SK-N-SH (cell line): ENCODE data around the gene UNC5B. TPM values are rescaled to one million over a fixed set of nuclear protein-coding genes. Genes with fewer than 3 reads are reported as not detected.

Experiments
- CTCF ChIA-PET: fragments of 300-600, 350-600 bp; formaldehyde crosslinking; extraction: SDS; loops from one replicate; lab custom pipeline; 2021; lab: Yijun Ruan, JAX
- POLR2A ChIA-PET: fragments of 350-600 bp; sonication (Branson Sonifier 250); formaldehyde crosslinking; extraction: SDS; loops from one replicate; lab custom pipeline; 2020; ENCODE audit warnings: antibody characterized with exemption, inconsistent platforms; lab: Yijun Ruan, JAX
- DNase-seq: peaks from one replicate; pipeline ENCODE4 v3.0.0; 2012
- H2AFZ ChIP-seq: fragments of 200-600 bp; sonication (generic); 2 replicates; pipeline ENCODE4 v1.8.1; 2016; ENCODE audit warnings: antibody characterized with exemption, mild to moderate bottlenecking, low read depth
- H3F3A ChIP-seq: fragments of 200-600 bp; sonication (generic); replicated peaks from 2 replicates; pipeline ENCODE3; 2016; ENCODE audit warnings: antibody characterized with exemption, mild to moderate bottlenecking; ENCODE audit not compliant: insufficient read depth
- H3K27ac ChIP-seq, 2 experiments: fragments of 200-500 bp in 1 of 2; fragments of 200-600 bp in 1 of 2; sonication (Bioruptor generic) in 1 of 2; sonication (generic), shearing (Covaris generic) in 1 of 2; 2 replicates each; pipeline versions ENCODE4 v1.5.1 to v1.6.1; 2014 to 2016; ENCODE audit warnings: low read depth in 2 of 2, inconsistent platforms in 1 of 2, low read length in 1 of 2, mild to moderate bottlenecking in 1 of 2, mixed read lengths in 1 of 2
- H3K27me3 ChIP-seq: fragments of 200-600 bp; sonication (generic), shearing (Covaris generic); 2 replicates; pipeline ENCODE4 v1.6.1; 2016; ENCODE audit warnings: mixed run types; ENCODE audit not compliant: insufficient read depth
- H3K36me3 ChIP-seq, 2 experiments: fragments of 200-500 bp in 1 of 2; fragments of 200-600 bp in 1 of 2; sonication (Bioruptor generic) in 1 of 2; sonication (generic) in 1 of 2; replicated peaks in 1 of 2; 2 replicates each; pipeline versions ENCODE3 to v1.5.1; 2014 to 2016; ENCODE audit warnings: low read length in 1 of 2, mild to moderate bottlenecking in 1 of 2; ENCODE audit not compliant: insufficient read depth in 2 of 2, control insufficient read depth in 1 of 2
- H3K4me1 ChIP-seq, 2 experiments: fragments of 200-500 bp in 1 of 2; fragments of 200-600 bp in 1 of 2; sonication (Bioruptor generic) in 1 of 2; sonication (generic), shearing (Covaris generic) in 1 of 2; 2 replicates each; pipeline versions ENCODE4 v1.5.1 to v1.6.1; 2014 to 2016; ENCODE audit warnings: low read depth in 1 of 2, low read length in 1 of 2, mixed run types in 1 of 2; ENCODE audit not compliant: insufficient read depth in 2 of 2, control insufficient read depth in 1 of 2
- H3K4me2 ChIP-seq: fragments of 200-600 bp; sonication (generic), shearing (Covaris generic); 2 replicates; pipeline ENCODE4 v1.6.1; 2017; ENCODE audit warnings: mixed run types
- H3K4me3 ChIP-seq, 2 experiments: fragments of 200-500 bp in 1 of 2; fragments of 200-600 bp in 1 of 2; sonication (Bioruptor generic) in 1 of 2; sonication (generic), shearing (Covaris generic) in 1 of 2; 2 replicates each; pipeline versions ENCODE4 v1.5.1 to v1.8.1; 2014 to 2016; ENCODE audit warnings: low read depth in 2 of 2, inconsistent platforms in 1 of 2, low read length in 1 of 2, mild to moderate bottlenecking in 1 of 2, mixed read lengths in 1 of 2, moderate library complexity in 1 of 2
- H3K79me2 ChIP-seq: fragments of 200-600 bp; sonication (generic); 2 replicates; pipeline ENCODE4 v1.8.1; 2017; ENCODE audit warnings: mild to moderate bottlenecking; ENCODE audit not compliant: insufficient read depth
- H3K9ac ChIP-seq: fragments of 200-600 bp; sonication (generic); 2 replicates; pipeline ENCODE4 v1.6.1; 2017; ENCODE audit warnings: mixed run types
- H3K9me2 ChIP-seq: fragments of 200-600 bp; sonication (generic); 2 replicates; pipeline ENCODE4 v1.6.1; 2017; ENCODE audit warnings: mixed run types
- H3K9me3 ChIP-seq: fragments of 200-600 bp; sonication (generic); 2 replicates; pipeline ENCODE4 v1.6.1; 2017; ENCODE audit warnings: mixed run types, mild to moderate bottlenecking, moderate library complexity
- H4K20me1 ChIP-seq: fragments of 200-600 bp; sonication (generic); 2 replicates; pipeline ENCODE4 v1.6.1; 2017; ENCODE audit warnings: mild to moderate bottlenecking, mixed run types; ENCODE audit not compliant: insufficient read depth
- CHD2 ChIP-seq: fragments of 150-350 bp; IDR thresholded peaks from 2 replicates; pipeline ENCODE4 v1.6.1; 2018; ENCODE audit warnings: low read length; ENCODE audit not compliant: partially characterized antibody
- ELF1 ChIP-seq: IDR thresholded peaks from 2 replicates; pipeline ENCODE4 v1.4.0; 2012
- EZH2phosphoT487 ChIP-seq: fragments of 200-600 bp; sonication (generic); IDR thresholded peaks from 2 replicates; pipeline ENCODE4 v1.6.1; 2017; ENCODE audit warnings: low read depth, mixed run types, mild to moderate bottlenecking, antibody characterized with exemption, moderate library complexity, borderline replicate concordance
- FOSL2 ChIP-seq: IDR thresholded peaks from 2 replicates; pipeline ENCODE4 v1.4.0; 2012; ENCODE audit warnings: low read depth, mild to moderate bottlenecking, moderate library complexity, borderline replicate concordance
- FOXM1 ChIP-seq: IDR thresholded peaks from 2 replicates; pipeline ENCODE4 v1.4.0; 2012; ENCODE audit warnings: low read depth, mild to moderate bottlenecking
- GABPA ChIP-seq: IDR thresholded peaks from 2 replicates; pipeline ENCODE4 v1.4.0; 2012; ENCODE audit warnings: low read depth, mild to moderate bottlenecking
- GATA2 ChIP-seq: sonication (generic); formaldehyde crosslinking; IDR thresholded peaks from 2 replicates; pipeline ENCODE4 v1.5.0; 2020; ENCODE audit warnings: mild to moderate bottlenecking, missing genetic modification reagents
- JUND ChIP-seq: IDR thresholded peaks from 2 replicates; pipeline ENCODE4 v1.4.0; 2012
- MEF2A ChIP-seq: IDR thresholded peaks from 2 replicates; pipeline ENCODE4 v1.4.0; 2012; ENCODE audit warnings: low read depth, borderline replicate concordance
- MXI1 ChIP-seq: IDR thresholded peaks from 2 replicates; pipeline ENCODE4 v1.6.1; 2012; ENCODE audit warnings: mild to moderate bottlenecking, low read depth, low read length, improper control_type of control experiment
- NFIC ChIP-seq: IDR thresholded peaks from 2 replicates; pipeline ENCODE4 v1.4.0; 2012; ENCODE audit warnings: borderline replicate concordance
- NRF1 ChIP-seq: IDR thresholded peaks from 2 replicates; pipeline ENCODE4 v1.6.1; 2012; ENCODE audit warnings: low read depth, mild to moderate bottlenecking, low read length
- RCOR1 ChIP-seq: fragments of 150-350 bp; IDR thresholded peaks from 2 replicates; pipeline ENCODE4 v1.6.1; 2017; ENCODE audit warnings: antibody characterized with exemption, low read length
- REST ChIP-seq: IDR thresholded peaks from 2 replicates; pipeline ENCODE4 v1.6.1; 2012; ENCODE audit warnings: mild to moderate bottlenecking, low read depth, low read length, moderate library complexity
- RFX5 ChIP-seq: IDR thresholded peaks from 2 replicates; pipeline ENCODE4 v1.6.1; 2012; ENCODE audit warnings: mild to moderate bottlenecking, improper control_type of control experiment, low read length
- RXRA ChIP-seq: IDR thresholded peaks from 2 replicates; pipeline ENCODE4 v1.4.0; 2012; ENCODE audit warnings: low read depth, mild to moderate bottlenecking, borderline replicate concordance
- SIN3A ChIP-seq: IDR thresholded peaks from 2 replicates; pipeline ENCODE4 v1.6.1; 2012; ENCODE audit warnings: low read depth, mild to moderate bottlenecking, low read length, moderate library complexity, borderline replicate concordance
- TCF12 ChIP-seq: IDR thresholded peaks from 2 replicates; pipeline ENCODE4 v1.4.0; 2012
- TEAD4 ChIP-seq: IDR thresholded peaks from 2 replicates; pipeline ENCODE4 v1.4.0; 2012; ENCODE audit warnings: mild to moderate bottlenecking, borderline replicate concordance; ENCODE audit not compliant: insufficient read depth
- YY1 ChIP-seq: IDR thresholded peaks from 2 replicates; pipeline ENCODE4 v1.4.0; 2012; ENCODE audit warnings: low read depth, mild to moderate bottlenecking
- WGBS: methylation state at CpG from one replicate; pipeline ENCODE4 v1.1.6; 2017; ENCODE audit warnings: low lambda C conversion rate; 5-methylcytosine and 5-hydroxymethylcytosine counted together
- polyA plus RNA-seq, 3 experiments: library from polyadenylated mRNA; depleted of rRNA; stranded (reverse); fragments of >200 nt; gene quantifications; 2 replicates each; pipeline ENCODE4 v1.2.3, GENCODE V29; 2012

Gene UNC5B
- polyA plus RNA-seq, 1 of the 3 experiments (the other 2 are of a cell fraction) = 13.8 TPM

GRCh38 chr10:71314694-71315225 is 102.4 kb downstream of the UNC5B start (continued):
- no peak for TF ChIP-seq CHD2
- no peak for TF ChIP-seq GATA2 (CRISPR knock-in tag)
- TF ChIP-seq ELF1 = no peak
- no peak for TF ChIP-seq MXI1

GRCh38 chr10:71316056-71316785 is 103.9 kb downstream of the UNC5B start:
- DNase-seq = no peak
- Histone ChIP-seq H3K9me2 (no peaks in the 10 kb centered on the region), H3K36me3 (peaks cover 0 to 3% of the 10 kb centered on the region in 2 experiments), H3K4me3 (no peak overlapping the region), H3F3A (peaks cover 20% of the 10 kb centered on the region), H4K20me1 (no peaks in the 10 kb centered on the region), H3K9me3 (no peaks in the 10 kb centered on the region), H3K27me3 (no peaks in the 10 kb centered on the region), H3K4me2 (no peak overlapping the region), H3K27ac (no peak overlapping the region), H3K4me1 (peaks cover 0 to 21% of the 10 kb centered on the region in 2 experiments; a peak in 1 of 4 replicates), H3K79me2 (no peaks in the 10 kb centered on the region), H3K9ac (no peak overlapping the region), H2AFZ (no peak overlapping the region)
- TF ChIP-seq EZH2phosphoT487 (no peak), FOXM1 (no peak), SIN3A (no peak), TEAD4 (no peak), RXRA (no peak), TCF12 (no peak), NFIC (no peak), MEF2A (no peak), REST (no peak), RFX5 (no peak), NRF1 (no peak), YY1 (no peak), RCOR1 (no peak), JUND (no peak), GABPA (no peak), FOSL2 (no peak), MXI1 (no peak), CHD2 (no peak)
- WGBS = 83% methylated on average over 3 of the region's 3 CpGs
- POLR2A ChIA-PET = no interaction called here
- CTCF ChIA-PET = interaction anchor here (0.7 to 9.0 kb wide), 16 partner anchors 8 to 580 kb away, joined by 3 to 99 read pairs (median 6); partner anchors contain the start of gene CDH23
